PC-3 (cell line): Measurements from ENCODE around the gene TUFM.

Experiments
- CTCF ChIP-seq: fragments of 300-600 bp; sonication (generic); conservative IDR thresholded peaks from 2 replicates; pipeline ENCODE4 v1.5.1; 2017; ENCODE audit warnings: antibody characterized with exemption, low read depth, mild to moderate bottlenecking, low read length
- EZH2 ChIP-seq: fragments of 300-600 bp; sonication (generic); IDR thresholded peaks from one replicate; pipeline ENCODE4 v1.6.1; 2017; ENCODE audit warnings: antibody characterized with exemption, mild to moderate bottlenecking, low read length; ENCODE audit not compliant: unreplicated experiment
- EZH2phosphoT487 ChIP-seq: fragments of 300-600 bp; sonication (generic); IDR thresholded peaks from 2 replicates; pipeline ENCODE4 v1.6.1; 2018; ENCODE audit warnings: mild to moderate bottlenecking, antibody characterized with exemption, low read length, borderline replicate concordance

GRCh38 chr16:28822520-28823290 is 23.4 kb downstream of the TUFM start, which contains the start of gene ATXN2L:
- no peak for TF ChIP-seq CTCF
- TF ChIP-seq EZH2phosphoT487: no peak
- TF ChIP-seq EZH2: no peak
